K562 (cell line): ENCODE results near the gene SOX6. TPM values are rescaled to one million over a fixed set of nuclear protein-coding genes. Genes with fewer than 3 reads are reported as not detected.

Experiments used
- ATAC-seq: fragments of 200-7000 bp; cut with Tn5 transposase; 3 replicates; pipeline ENCODE4 v1.9.1; 2020; ENCODE audit warnings: moderate library complexity
- BruUV-seq: library from RNA; stranded (reverse); fragments of 400-500 nt; replicated peaks from 2 replicates; lab custom pipeline; 2021; lab: Mats Ljungman, UMichigan
- CTCF ChIA-PET: fragments of 300-600 bp; formaldehyde crosslinking; extraction: SDS; loops from one replicate; lab custom pipeline; 2021; ENCODE audit warnings: low intra/inter-chr PET ratio; lab: Yijun Ruan, JAX
- POLR2A ChIA-PET: fragments of 300-600, 350-650 bp; sonication (Branson Sonifier 250); formaldehyde crosslinking; extraction: SDS; loops from one replicate; lab custom pipeline; 2021; ENCODE audit warnings: antibody characterized with exemption, inconsistent platforms; lab: Yijun Ruan, JAX
- DNase-seq, 4 experiments: peaks; one replicate each; pipeline versions ENCODE4 v3.0.0 to v3.0.0-alpha.2; 2011 to 2018; ENCODE audit warnings: low spot score in 3 of 4, mixed read lengths in 3 of 4; ENCODE audit errors: extremely low read depth in 1 of 4
- FAIRE-seq: peaks from 2 replicates; lab custom pipeline; 2011; peaks lifted over from hg19 to GRCh38; lab: Jason Lieb, UNC
- H2AFZ ChIP-seq: 2 replicates; pipeline ENCODE4 v1.6.0; 2011; ENCODE audit warnings: low read depth, low read length, control low read depth, inconsistent platforms
- H3K27ac ChIP-seq: fragments of 200-600 bp; 3 replicates; pipeline ENCODE4 v1.8.0; 2011; ENCODE audit warnings: low read depth, mild to moderate bottlenecking, control low read depth, inconsistent platforms, low read length, moderate library complexity, mixed read lengths; ENCODE audit errors: extremely low read depth
- H3K27me3 ChIP-seq, 2 experiments: fragments of 300-600 bp in 1 of 2; 2 replicates in 1 of 2; 3 replicates in 1 of 2; pipeline versions ENCODE4 v1.6.0 to v1.8.0; 2011; ENCODE audit warnings: inconsistent platforms in 2 of 2, low read length in 2 of 2, mild to moderate bottlenecking in 1 of 2, mixed read lengths in 1 of 2, moderate library complexity in 1 of 2; ENCODE audit not compliant: control insufficient read depth in 2 of 2, insufficient read depth in 2 of 2
- H3K36me3 ChIP-seq: fragments of 300-600 bp; 3 replicates; pipeline ENCODE4 v1.8.0; 2011; ENCODE audit warnings: mild to moderate bottlenecking, low read length, inconsistent platforms; ENCODE audit not compliant: control insufficient read depth, insufficient read depth
- H3K4me1 ChIP-seq, 2 experiments: fragments of 200-600 bp in 1 of 2; replicated peaks in 1 of 2; 2 replicates in 1 of 2; 3 replicates in 1 of 2; pipeline versions ENCODE4 v1.5.1 to v1.8.0; 2011; ENCODE audit warnings: inconsistent platforms in 2 of 2, low read length in 2 of 2, mild to moderate bottlenecking in 1 of 2, mixed read lengths in 1 of 2, moderate library complexity in 1 of 2; ENCODE audit not compliant: control insufficient read depth in 2 of 2, insufficient read depth in 2 of 2
- H3K4me2 ChIP-seq: 2 replicates; pipeline ENCODE4 v1.6.1; 2011; ENCODE audit warnings: low read length, control low read depth, inconsistent platforms, mixed read lengths; ENCODE audit not compliant: insufficient read depth
- H3K4me3 ChIP-seq: fragments of 200-600 bp; sonication (generic), shearing (Covaris generic); 2 replicates; pipeline ENCODE4 v1.5.1; 2016; ENCODE audit warnings: control low read depth, inconsistent platforms
- H3K79me2 ChIP-seq: fragments of 200-600 bp; 3 replicates; pipeline ENCODE4 v1.8.0; 2011; ENCODE audit warnings: low read length, inconsistent platforms; ENCODE audit not compliant: control insufficient read depth, insufficient read depth
- H3K9ac ChIP-seq, 2 experiments: 2 replicates each; pipeline versions ENCODE4 v1.6.0 to v1.6.1; 2011; ENCODE audit warnings: low read depth in 2 of 2, low read length in 2 of 2, control low read depth in 1 of 2, inconsistent platforms in 1 of 2, mild to moderate bottlenecking in 1 of 2, mixed read lengths in 1 of 2; ENCODE audit not compliant: insufficient read depth in 1 of 2
- H3K9me1 ChIP-seq: one replicate; pipeline ENCODE4 v1.6.0; 2011; ENCODE audit warnings: inconsistent platforms, mild to moderate bottlenecking, low read length, moderate library complexity; ENCODE audit not compliant: control insufficient read depth, insufficient read depth
- H3K9me3 ChIP-seq: replicated peaks from 2 replicates; pipeline ENCODE4 v1.5.1; 2011; ENCODE audit warnings: low read depth, low read length, inconsistent platforms; ENCODE audit not compliant: control insufficient read depth, insufficient read depth
- H4K20me1 ChIP-seq: replicated peaks from 2 replicates; pipeline ENCODE4 v1.6.1; 2011; ENCODE audit warnings: low read length, inconsistent platforms, mixed read lengths; ENCODE audit not compliant: control insufficient read depth, insufficient read depth
- ARID1B ChIP-seq: fragments of 450-650 bp; IDR thresholded peaks from 2 replicates; pipeline ENCODE4 v1.6.1; 2016; ENCODE audit warnings: antibody characterized with exemption, mild to moderate bottlenecking, inconsistent platforms
- BACH1 ChIP-seq: fragments of 200-800 bp; sonication (Bioruptor generic); IDR thresholded peaks from 2 replicates; pipeline ENCODE4 v1.6.1; 2016; ENCODE audit warnings: missing genetic modification characterization, missing compliant biosample characterization
- BCL6 ChIP-seq: fragments of 250-450 bp; sonication (Bioruptor Pico); IDR thresholded peaks from 2 replicates; pipeline ENCODE4 v1.4.0; 2020
- POLR2H ChIP-seq: IDR thresholded peaks from 2 replicates; pipeline ENCODE4 v1.6.1; 2016; ENCODE audit warnings: missing genetic modification characterization, low read depth, mild to moderate bottlenecking, control low read depth, missing compliant biosample characterization, moderate library complexity
- SIN3A ChIP-seq, 2 experiments: fragments of 150-350 bp in 1 of 2; IDR thresholded peaks; 2 replicates each; pipeline ENCODE4 v1.6.1; 2011 to 2016; ENCODE audit warnings: borderline replicate concordance in 2 of 2, low read depth in 2 of 2, low read length in 2 of 2, mild to moderate bottlenecking in 2 of 2, moderate library complexity in 2 of 2; ENCODE audit not compliant: control insufficient read depth in 1 of 2
- SMARCC2 ChIP-seq: fragments of 450-650 bp; IDR thresholded peaks from 2 replicates; pipeline ENCODE4 v1.6.1; 2017; ENCODE audit warnings: antibody characterized with exemption, moderate library complexity, mild to moderate bottlenecking, low read depth
- TAF9B ChIP-seq: fragments of 450-650 bp; IDR thresholded peaks from 2 replicates; pipeline ENCODE4 v1.6.1; 2018; ENCODE audit warnings: mild to moderate bottlenecking; ENCODE audit not compliant: partially characterized antibody
- WGBS: fragments of 100-300 bp; shearing (Covaris generic); methylation state at CpG from one replicate; pipeline ENCODE4 v1.1.6; 2016; ENCODE audit warnings: low coverage, mixed read lengths; ENCODE audit not compliant: insufficient coverage; ENCODE audit errors: missing lambda C conversion rate; 5-methylcytosine and 5-hydroxymethylcytosine counted together
- in situ Hi-C: fragments of 300-500 bp; cut with MboI; formaldehyde crosslinking; loops from 4 replicates; pipeline ENCODE4 v1.15.0; 2018; ENCODE audit warnings: inconsistent platforms, mixed read lengths
- intact Hi-C: fragments of 100-400 bp; cut with micrococcal nuclease; formaldehyde crosslinking; loops from 2 replicates; pipeline ENCODE4 v1.14.2; 2022
- polyA plus RNA-seq, 8 experiments: library from polyadenylated mRNA; depleted of rRNA in 4 of 8; stranded (reverse) in 5 of 8; unstranded in 3 of 8; fragments of >200 nt; fragmentation: Nextera tagmentation in 2 of 8; fragmentation: Illumina TruSeq in 1 of 8; extraction: Ambion mirVana in 2 of 8; extraction: Trizol in 1 of 8; gene quantifications; 2 replicates each; pipeline versions ENCODE4 v1.2.1 to v1.2.3, GENCODE V29; 2011 to 2014; ENCODE audit warnings: inconsistent platforms in 1 of 8, missing spikeins in 1 of 8
- total RNA-seq, 7 experiments: library from RNA; depleted of rRNA in 6 of 7; stranded (reverse); fragments of >200 nt in 6 of 7; fragmentation: Illumina TruSeq in 2 of 7; extraction: Trizol in 2 of 7; gene quantifications; 2 replicates each; pipeline versions ENCODE4 v1.2.1 to v1.2.3, GENCODE V29; 2011 to 2021; ENCODE audit warnings: low replicate concordance in 1 of 7
- TF ChIP-seq, protein P1 (sequence below): sonication (generic); formaldehyde crosslinking; IDR thresholded peaks from 2 replicates; pipeline ENCODE4 v1.8.1; 2022; ENCODE audit warnings: missing genetic modification reagents
- TF ChIP-seq, protein P2 (sequence below): fragments of 450-650 bp; IDR thresholded peaks from 2 replicates; pipeline ENCODE4 v1.6.1; 2017; ENCODE audit warnings: antibody characterized with exemption, mild to moderate bottlenecking

The SOX6 gene
- total and polyA plus RNA-seq, 9 of the 15 experiments (the other 6 are each of a cell fraction or from before 2014, with no cell fraction given) = 0.89 to 8.7 (median 5.7) TPM

DNA sequence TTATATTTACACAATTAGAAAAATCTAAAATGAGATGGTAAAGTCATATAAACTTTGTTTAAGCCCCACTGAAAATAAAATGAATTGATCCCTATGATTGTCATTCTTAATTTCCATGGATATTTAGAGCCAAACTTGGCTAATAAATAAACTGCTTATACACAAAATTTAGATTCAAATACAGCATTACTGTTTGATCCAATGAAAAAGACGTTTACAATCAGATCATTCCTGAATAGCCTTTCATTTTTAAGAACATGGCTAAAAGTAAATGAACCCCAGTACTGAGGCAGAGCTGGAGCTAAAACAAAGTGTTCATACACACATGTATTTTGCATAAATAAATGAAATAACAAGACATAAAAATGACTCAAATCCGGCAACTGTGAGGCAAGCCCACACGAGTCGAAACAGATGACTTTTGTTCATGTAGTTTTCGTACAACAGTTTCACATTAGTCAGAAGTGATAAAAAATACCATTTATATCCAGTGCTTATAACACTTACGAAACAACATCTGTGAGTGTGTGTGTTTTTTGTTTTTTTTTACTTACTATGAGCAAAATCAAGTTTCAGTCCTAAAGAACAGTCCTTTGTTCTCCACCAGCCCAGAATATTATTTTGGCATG lies 386.5 kb downstream of the SOX6 start:
- ChIA-PET POLR2A (interaction anchor here (0.7 to 1.3 kb wide), 2 partner anchors 10 to 14 kb away, joined by 3 to 4 read pairs; no protein-coding TSS in a partner anchor), CTCF (no interaction called here)
- H3K9ac ChIP-seq = peak overlapping the region in 1 of 2 experiments; percentile 79; a peak in 2 of 4 replicates
- H3K4me1 ChIP-seq = peaks cover 14 to 39% of the 10 kb centered on the region in 2 experiments
- H3K36me3 ChIP-seq = no peaks in the 10 kb centered on the region
- no peaks in the 10 kb centered on the region for H4K20me1 ChIP-seq
- no peak for ATAC-seq
- intact Hi-C loops = loop anchor here (10.0 kb wide), 2 partner anchors 315 to 385 kb away; partner anchors contain the start of gene SOX6
- peak overlapping the region; percentile 93 for H3K27ac ChIP-seq
- no peaks in the 10 kb centered on the region for H3K9me3 ChIP-seq
- DNase-seq = no peak
- no peaks in the 10 kb centered on the region for H3K27me3 ChIP-seq
- in situ Hi-C loops = no loop called here
- no peaks in the 10 kb centered on the region for H3K9me1 ChIP-seq
- no peak overlapping the region; the same call in 1 of the 2 replicates for H3K4me3 ChIP-seq
- 49% methylated on average over 6 of the region's 6 CpGs for WGBS
- no peaks in the 10 kb centered on the region for H3K79me2 ChIP-seq
- BruUV-seq = no TSS peak
- peak; percentile 29 for FAIRE-seq
- H2AFZ ChIP-seq = peak overlapping the region; percentile 98
- peak overlapping the region; percentile 83 for H3K4me2 ChIP-seq
- TF ChIP-seq SMARCC2 (peak; percentile 46; the same call in 1 of the 2 replicates), TAF9B (peak; percentile 19), ARID1B (0 out of 2 replicates have a peak, but pooled peaks have one; percentile 17), SIN3A (IDR thresholded peaks at IDR 0.05; ENCODE audit: borderline replicate concordance in 2 of 2, control insufficient read depth in 1 of 2, low read depth in 2 of 2, low read length in 2 of 2) (no peak), BACH1 (tag) (0 out of 2 replicates have a peak, but pooled peaks have one; percentile 5), POLR2H (peak; percentile 67; the same call in 1 of the 2 replicates), BCL6 (CRISPR knock-in tag) (no peak)
- TF ChIP-seq, protein P1, sequence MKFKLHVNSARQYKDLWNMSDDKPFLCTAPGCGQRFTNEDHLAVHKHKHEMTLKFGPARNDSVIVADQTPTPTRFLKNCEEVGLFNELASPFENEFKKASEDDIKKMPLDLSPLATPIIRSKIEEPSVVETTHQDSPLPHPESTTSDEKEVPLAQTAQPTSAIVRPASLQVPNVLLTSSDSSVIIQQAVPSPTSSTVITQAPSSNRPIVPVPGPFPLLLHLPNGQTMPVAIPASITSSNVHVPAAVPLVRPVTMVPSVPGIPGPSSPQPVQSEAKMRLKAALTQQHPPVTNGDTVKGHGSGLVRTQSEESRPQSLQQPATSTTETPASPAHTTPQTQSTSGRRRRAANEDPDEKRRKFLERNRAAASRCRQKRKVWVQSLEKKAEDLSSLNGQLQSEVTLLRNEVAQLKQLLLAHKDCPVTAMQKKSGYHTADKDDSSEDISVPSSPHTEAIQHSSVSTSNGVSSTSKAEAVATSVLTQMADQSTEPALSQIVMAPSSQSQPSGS (CRISPR knock-in tag) = no peak
- TF ChIP-seq, protein P2, sequence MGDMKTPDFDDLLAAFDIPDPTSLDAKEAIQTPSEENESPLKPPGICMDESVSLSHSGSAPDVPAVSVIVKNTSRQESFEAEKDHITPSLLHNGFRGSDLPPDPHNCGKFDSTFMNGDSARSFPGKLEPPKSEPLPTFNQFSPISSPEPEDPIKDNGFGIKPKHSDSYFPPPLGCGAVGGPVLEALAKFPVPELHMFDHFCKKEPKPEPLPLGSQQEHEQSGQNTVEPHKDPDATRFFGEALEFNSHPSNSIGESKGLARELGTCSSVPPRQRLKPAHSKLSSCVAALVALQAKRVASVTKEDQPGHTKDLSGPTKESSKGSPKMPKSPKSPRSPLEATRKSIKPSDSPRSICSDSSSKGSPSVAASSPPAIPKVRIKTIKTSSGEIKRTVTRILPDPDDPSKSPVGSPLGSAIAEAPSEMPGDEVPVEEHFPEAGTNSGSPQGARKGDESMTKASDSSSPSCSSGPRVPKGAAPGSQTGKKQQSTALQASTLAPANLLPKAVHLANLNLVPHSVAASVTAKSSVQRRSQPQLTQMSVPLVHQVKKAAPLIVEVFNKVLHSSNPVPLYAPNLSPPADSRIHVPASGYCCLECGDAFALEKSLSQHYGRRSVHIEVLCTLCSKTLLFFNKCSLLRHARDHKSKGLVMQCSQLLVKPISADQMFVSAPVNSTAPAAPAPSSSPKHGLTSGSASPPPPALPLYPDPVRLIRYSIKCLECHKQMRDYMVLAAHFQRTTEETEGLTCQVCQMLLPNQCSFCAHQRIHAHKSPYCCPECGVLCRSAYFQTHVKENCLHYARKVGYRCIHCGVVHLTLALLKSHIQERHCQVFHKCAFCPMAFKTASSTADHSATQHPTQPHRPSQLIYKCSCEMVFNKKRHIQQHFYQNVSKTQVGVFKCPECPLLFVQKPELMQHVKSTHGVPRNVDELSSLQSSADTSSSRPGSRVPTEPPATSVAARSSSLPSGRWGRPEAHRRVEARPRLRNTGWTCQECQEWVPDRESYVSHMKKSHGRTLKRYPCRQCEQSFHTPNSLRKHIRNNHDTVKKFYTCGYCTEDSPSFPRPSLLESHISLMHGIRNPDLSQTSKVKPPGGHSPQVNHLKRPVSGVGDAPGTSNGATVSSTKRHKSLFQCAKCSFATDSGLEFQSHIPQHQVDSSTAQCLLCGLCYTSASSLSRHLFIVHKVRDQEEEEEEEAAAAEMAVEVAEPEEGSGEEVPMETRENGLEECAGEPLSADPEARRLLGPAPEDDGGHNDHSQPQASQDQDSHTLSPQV = 0 out of 2 replicates have a peak, but pooled peaks have one; percentile 8
